Activated T-helper 2 cell treated with anti-CD3 and anti-CD28 coated beads, Interferon-gamma antibody, Interleukin-2, Interleukin-4, amounts not matched to agents 10 μg/mL and 5 μg/mL and 100 μg/mL, durations not matched to agents 14 hours and 24 hours and 36 hours (primary cell): ENCODE results near the gene HS2ST1. TPM values are rescaled to one million over a fixed set of nuclear protein-coding genes. Genes with fewer than 3 reads are reported as not detected.
A peak's percentile ranks its signal among the peaks of the same experiment; 100 is the strongest.

ENCODE experiments used
- DNase-seq: peaks from one replicate; pipeline ENCODE4 v3.0.0; 2021; ENCODE audit warnings: low spot score
- H3K27ac Mint-ChIP-seq: one replicate; pipeline ENCODE4 v1.8.0; 2021; ENCODE audit warnings: mixed read lengths
- H3K27me3 Mint-ChIP-seq: one replicate; pipeline ENCODE4 v1.8.0; 2021; ENCODE audit warnings: low read depth, mixed read lengths
- H3K36me3 Mint-ChIP-seq: one replicate; pipeline ENCODE4 v1.8.0; 2021; ENCODE audit warnings: low read depth, mixed read lengths
- H3K4me1 Mint-ChIP-seq: one replicate; pipeline ENCODE4 v1.8.0; 2021; ENCODE audit warnings: low read depth, mixed read lengths
- H3K4me3 Mint-ChIP-seq: one replicate; pipeline ENCODE4 v1.8.0; 2021; ENCODE audit warnings: low read depth, mild to moderate bottlenecking, moderate library complexity, mixed read lengths
- H3K9me3 Mint-ChIP-seq: one replicate; pipeline ENCODE4 v1.8.0; 2021; ENCODE audit warnings: mixed read lengths
- intact Hi-C: fragments of 100-400 bp; cut with micrococcal nuclease; formaldehyde crosslinking; loops from one replicate; pipeline ENCODE4 v1.15.1; 2023
- total RNA-seq: library from RNA; stranded (reverse); gene quantifications from 2 replicates; pipeline ENCODE4 v1.2.3, GENCODE V29; 2022

Gene HS2ST1
- total RNA-seq, 1 donor from 2014 or later = 28.0 TPM

- Mint-ChIP-seq H3K27me3 (peaks cover 44% of the 10 kb centered on the region), H3K27ac (no peak overlapping the region), H3K9me3 (no peaks in the 10 kb centered on the region), H3K4me1 (peaks cover 15% of the 10 kb centered on the region), H3K36me3 (no peaks in the 10 kb centered on the region), H3K4me3 (no peak overlapping the region)
- DNase-seq = no peak
- intact Hi-C loops = no loop called here
Observed at GRCh38 chr1:87148661-87149060, 234.2 kb downstream of the HS2ST1 start.

GRCh38 chr1:87149241-87150041, 235.0 kb downstream of the HS2ST1 start:
- Mint-ChIP-seq H3K4me3 (no peak overlapping the region), H3K4me1 (peaks cover 15% of the 10 kb centered on the region), H3K36me3 (no peaks in the 10 kb centered on the region), H3K27ac (no peak overlapping the region), H3K9me3 (no peaks in the 10 kb centered on the region), H3K27me3 (peaks cover 48% of the 10 kb centered on the region)
- intact Hi-C loops = loop anchor here (2.0 to 5.0 kb wide), 2 partner anchors 53 to 178 kb away; partner anchors contain the start of gene LMO4
- no peak for DNase-seq

GRCh38 chr1:87150143-87150542, 235.7 kb downstream of the HS2ST1 start:
- Mint-ChIP-seq H3K36me3 (no peaks in the 10 kb centered on the region), H3K4me3 (no peak overlapping the region), H3K4me1 (peaks cover 15% of the 10 kb centered on the region), H3K27me3 (peaks cover 50% of the 10 kb centered on the region), H3K27ac (no peak overlapping the region), H3K9me3 (no peaks in the 10 kb centered on the region)
- intact Hi-C loops = loop anchor here (2.0 to 5.0 kb wide), 2 partner anchors 53 to 177 kb away; partner anchors contain the start of gene LMO4
- no peak for DNase-seq

- Mint-ChIP-seq H3K27me3 (peaks cover 45% of the 10 kb centered on the region), H3K9me3 (no peaks in the 10 kb centered on the region), H3K4me1 (peaks cover 15% of the 10 kb centered on the region), H3K36me3 (no peaks in the 10 kb centered on the region), H3K27ac (peak overlapping the region; percentile 85), H3K4me3 (peak overlapping the region; percentile 81)
- intact Hi-C loops = loop anchor here (1.0 to 5.0 kb wide), 4 partner anchors 51 to 377 kb away; partner anchors contain the start of gene LMO4
- peak; percentile 18 for DNase-seq
Observed at GRCh38 chr1:87151500-87152421, 237.3 kb downstream of the HS2ST1 start.

GRCh38 chr1:87154384-87154783, 239.9 kb downstream of the HS2ST1 start:
- Mint-ChIP-seq H3K4me1 (peaks cover 15% of the 10 kb centered on the region), H3K27me3 (peaks cover 26% of the 10 kb centered on the region), H3K4me3 (no peak overlapping the region), H3K27ac (no peak overlapping the region), H3K36me3 (no peaks in the 10 kb centered on the region), H3K9me3 (no peaks in the 10 kb centered on the region)
- intact Hi-C loops = loop anchor here (5.0 kb wide), 1 partner anchor 173 kb away; the partner anchor contains the start of gene LMO4
- no peak for DNase-seq

GRCh38 chr1:87155170-87155569, 240.7 kb downstream of the HS2ST1 start:
- H3K4me1 Mint-ChIP-seq = peaks cover 15% of the 10 kb centered on the region
- H3K36me3 Mint-ChIP-seq = no peaks in the 10 kb centered on the region
- intact Hi-C loops = no loop called here

GRCh38 chr1:87155648-87156047, 241.2 kb downstream of the HS2ST1 start:
- H3K4me1 Mint-ChIP-seq = peaks cover 15% of the 10 kb centered on the region
- intact Hi-C loops = no loop called here
- no peak overlapping the region for H3K4me3 Mint-ChIP-seq
- H3K36me3 Mint-ChIP-seq = no peaks in the 10 kb centered on the region
- peaks cover 22% of the 10 kb centered on the region for H3K27me3 Mint-ChIP-seq
- no peaks in the 10 kb centered on the region for H3K9me3 Mint-ChIP-seq
- no peak overlapping the region for H3K27ac Mint-ChIP-seq
- no peak for DNase-seq

More at GRCh38 chr1:87155170-87155569, 240.7 kb downstream of the HS2ST1 start:
- no peak for DNase-seq
- H3K27ac Mint-ChIP-seq = no peak overlapping the region
- peaks cover 22% of the 10 kb centered on the region for H3K27me3 Mint-ChIP-seq
- H3K9me3 Mint-ChIP-seq = no peaks in the 10 kb centered on the region
- no peak overlapping the region for H3K4me3 Mint-ChIP-seq

- no peak for DNase-seq
- H3K36me3 Mint-ChIP-seq = no peaks in the 10 kb centered on the region
- intact Hi-C loops = no loop called here
- peaks cover 13% of the 10 kb centered on the region for H3K4me1 Mint-ChIP-seq
- no peak overlapping the region for H3K27ac Mint-ChIP-seq
- H3K4me3 Mint-ChIP-seq = no peak overlapping the region
- no peaks in the 10 kb centered on the region for H3K9me3 Mint-ChIP-seq
- H3K27me3 Mint-ChIP-seq = peaks cover 21% of the 10 kb centered on the region
Observed at GRCh38 chr1:87156124-87156523, 241.7 kb downstream of the HS2ST1 start.

- H3K36me3 Mint-ChIP-seq = no peaks in the 10 kb centered on the region
- DNase-seq = no peak
- no peak overlapping the region for H3K27ac Mint-ChIP-seq
- H3K4me1 Mint-ChIP-seq = no peaks in the 10 kb centered on the region
- intact Hi-C loops = no loop called here
- H3K9me3 Mint-ChIP-seq = no peaks in the 10 kb centered on the region
- peaks cover 8% of the 10 kb centered on the region for H3K27me3 Mint-ChIP-seq
- no peak overlapping the region for H3K4me3 Mint-ChIP-seq
Observed at GRCh38 chr1:87159378-87159915, 245.0 kb downstream of the HS2ST1 start.

Other genes with a start within 250 kb of the HS2ST1 start
- gene SH3GLB1, start 210.1 kb upstream of the HS2ST1 start, total RNA-seq = 60.5 and 65.7 TPM in 2 replicates
- 187 and 192 TPM in 2 replicates for gene SELENOF, start 509 bp upstream of the HS2ST1 start, total RNA-seq